NCI-H1105 (cell line): ENCODE measurements around the gene GOLGB1.
"Not testable (repeated sequence)": the region's sequence is repeated elsewhere in the genome, so short reads cannot be mapped to it uniquely, and the experiment has no call there.

ENCODE experiments used
- DNase-seq: peaks from one replicate; lab custom pipeline; 2025; lab: John Stamatoyannopoulos, UW

GOLGB1 gene

GRCh38 chr3:121747976-121748375 is 1.6 kb downstream of the GOLGB1 start:
- DNase-seq, result no peak

DNA sequence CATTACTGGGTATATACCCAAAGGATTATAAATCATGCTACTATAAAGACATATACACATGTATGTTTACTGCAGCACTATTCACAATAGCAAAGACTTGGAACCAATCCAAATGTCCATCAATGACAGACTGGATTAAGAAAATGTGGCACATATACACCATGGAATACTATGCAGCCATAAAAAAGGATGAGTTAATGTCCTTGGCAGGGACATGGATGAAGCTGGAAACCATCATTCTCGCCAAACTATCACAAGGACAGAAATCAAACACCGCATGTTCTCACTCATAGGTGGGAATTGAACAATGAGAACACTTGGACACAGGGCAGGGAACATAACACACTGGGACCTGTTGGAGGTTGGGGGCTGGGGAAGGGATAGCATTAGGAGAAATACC is 6.4 kb downstream of the GOLGB1 start:
- not testable (repeated sequence) for DNase-seq

- no peak for DNase-seq
These were observed 8.6 kb downstream of the GOLGB1 start for GRCh38 chr3:121740896-121741295.

GRCh38 chr3:121739902-121740301 is 9.6 kb downstream of the GOLGB1 start:
- no peak for DNase-seq

GRCh38 chr3:121737644-121738043 is 11.9 kb downstream of the GOLGB1 start:
- DNase-seq, result no peak

DNA sequence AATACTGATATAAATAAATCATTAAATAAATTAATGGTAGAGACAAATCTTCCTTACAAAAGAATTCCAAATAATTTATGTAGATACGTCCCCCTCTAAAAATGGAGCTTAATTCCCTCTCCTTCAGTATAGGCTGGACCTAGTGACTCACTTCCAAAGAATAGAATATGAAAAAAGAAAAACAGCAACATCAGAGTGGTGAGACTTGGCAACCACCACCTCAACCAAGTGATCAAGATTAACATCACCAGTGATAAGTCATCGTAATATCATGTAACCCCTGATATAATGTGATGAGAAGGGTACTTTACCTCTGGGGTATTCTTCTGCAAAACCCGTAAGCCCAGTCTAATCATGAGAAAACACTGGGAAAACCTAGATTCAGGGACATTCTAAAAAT is 13.4 kb downstream of the GOLGB1 start:
- no peak for DNase-seq

DNA sequence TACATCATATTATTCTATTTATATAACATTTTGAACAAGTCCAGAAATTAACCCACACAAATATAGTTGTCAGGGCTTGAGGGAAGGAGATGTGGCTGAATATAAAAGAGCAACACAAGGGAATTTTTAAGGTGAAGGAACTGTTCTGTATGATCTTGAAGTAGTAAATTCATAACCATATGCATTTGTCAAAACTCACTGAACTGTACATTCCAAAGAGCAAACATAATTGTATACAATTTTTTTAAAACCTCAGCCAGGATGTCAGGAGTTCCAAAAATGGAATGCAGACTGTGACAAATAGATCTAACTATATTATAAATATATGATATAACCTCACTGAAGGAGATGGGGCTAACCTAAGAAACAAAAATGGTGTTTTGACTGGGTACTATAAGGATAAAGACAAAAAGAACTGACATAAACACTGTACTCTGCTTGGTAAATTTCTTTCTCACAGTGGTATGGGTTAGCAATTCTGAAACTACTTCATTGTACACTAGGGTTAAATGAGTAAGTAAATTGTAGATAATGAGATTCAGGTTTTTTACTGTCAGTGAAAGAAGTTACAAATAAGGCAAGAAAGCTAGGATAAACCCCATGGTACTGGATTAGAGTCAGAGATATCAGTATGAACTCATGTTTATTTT is 14.4 kb downstream of the GOLGB1 start:
- no peak for DNase-seq

DNA sequence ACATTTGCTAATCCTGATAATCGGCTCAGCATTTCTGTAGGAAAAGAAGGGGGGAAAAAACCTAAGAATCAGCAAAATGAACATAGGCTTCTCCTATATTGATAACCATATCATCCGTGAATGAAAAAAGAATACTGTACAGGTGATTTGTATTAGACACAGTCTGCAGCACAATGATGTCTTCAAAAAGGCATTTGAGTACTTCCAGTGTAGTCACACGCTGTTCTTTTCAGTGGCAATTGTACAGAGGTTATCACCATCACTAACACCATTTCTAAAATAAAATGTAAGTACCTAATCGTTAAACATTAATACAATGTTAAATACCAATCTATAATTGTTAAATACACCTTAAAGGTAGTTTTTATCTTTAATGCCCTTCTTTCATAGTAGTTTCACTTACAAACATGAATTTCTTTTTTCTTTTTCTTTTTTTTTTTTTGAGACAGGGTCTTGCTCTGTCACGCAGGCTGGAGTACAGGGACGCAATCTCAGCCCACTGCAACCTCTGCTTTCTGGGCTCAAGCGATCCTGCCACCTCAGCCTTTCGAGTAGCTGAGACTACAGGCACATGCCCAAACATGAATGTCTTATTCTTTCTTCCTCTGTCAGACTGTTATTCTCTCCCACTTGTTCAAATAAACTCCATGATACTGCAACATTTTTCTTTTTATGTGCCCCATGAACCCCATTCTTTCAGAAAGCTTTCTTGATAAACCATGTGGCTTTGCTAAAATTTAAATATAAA is 18.4 kb downstream of the GOLGB1 start:
- DNase-seq, result no peak

- no peak for DNase-seq
These were observed 25.4 kb downstream of the GOLGB1 start for GRCh38 chr3:121724130-121724529.

DNA sequence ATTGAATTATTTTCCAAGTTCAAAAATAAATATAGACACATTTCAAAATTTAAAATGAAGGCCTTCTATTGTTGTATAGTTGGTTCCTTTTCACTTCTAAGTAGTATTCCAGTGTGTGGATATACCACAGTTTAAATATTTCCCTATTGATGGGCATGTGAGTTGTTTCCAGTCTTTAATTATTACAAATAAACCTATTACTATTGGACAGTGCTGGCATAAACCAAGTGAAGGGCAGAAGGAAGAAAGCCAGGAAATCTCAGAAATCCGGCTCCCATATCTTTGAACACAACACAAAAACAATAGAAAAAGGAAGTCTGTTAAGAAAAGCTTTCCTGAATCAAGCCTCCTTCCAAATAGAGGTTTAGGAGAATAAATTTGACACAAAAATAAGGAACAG is 26.1 kb downstream of the GOLGB1 start:
- no peak for DNase-seq

DNA sequence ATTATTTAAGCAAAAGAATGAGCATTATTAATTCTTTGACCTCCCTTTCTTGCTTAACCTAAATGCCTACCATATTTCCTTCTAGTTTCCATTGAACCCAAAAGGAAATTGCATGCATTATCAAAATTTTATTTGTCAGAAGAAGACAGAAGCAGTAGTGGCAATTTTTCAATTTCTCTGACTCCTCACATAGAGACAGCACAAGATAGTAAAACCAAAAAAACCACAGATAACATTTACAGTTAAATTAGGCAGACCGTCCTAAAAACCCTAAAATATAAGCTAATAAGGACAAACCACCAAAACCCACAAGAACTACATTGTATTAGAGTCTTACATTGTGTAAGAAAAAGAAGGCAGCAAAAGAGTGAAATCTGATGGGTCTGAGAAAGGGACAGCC is 27.1 kb downstream of the GOLGB1 start:
- no peak for DNase-seq

DNA sequence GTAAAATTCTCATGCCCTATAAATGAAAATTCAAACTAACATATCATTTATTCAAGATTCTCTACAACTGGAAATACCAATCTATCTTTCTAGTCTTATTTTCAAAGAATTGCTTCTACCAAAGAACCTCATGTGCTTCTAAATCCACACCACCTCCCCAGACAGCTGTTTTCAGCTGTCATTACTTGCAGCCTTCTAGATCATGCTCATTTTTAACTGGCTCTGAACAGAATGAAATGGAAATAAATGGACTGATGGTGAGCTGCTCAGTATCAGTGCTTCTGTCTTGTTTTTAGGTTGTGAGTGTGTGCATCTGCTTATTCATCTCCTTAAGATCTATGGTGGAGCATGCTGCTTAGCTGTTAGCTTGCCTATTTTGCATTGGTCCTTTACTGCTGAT is 29.4 kb downstream of the GOLGB1 start:
- no peak for DNase-seq

DNA sequence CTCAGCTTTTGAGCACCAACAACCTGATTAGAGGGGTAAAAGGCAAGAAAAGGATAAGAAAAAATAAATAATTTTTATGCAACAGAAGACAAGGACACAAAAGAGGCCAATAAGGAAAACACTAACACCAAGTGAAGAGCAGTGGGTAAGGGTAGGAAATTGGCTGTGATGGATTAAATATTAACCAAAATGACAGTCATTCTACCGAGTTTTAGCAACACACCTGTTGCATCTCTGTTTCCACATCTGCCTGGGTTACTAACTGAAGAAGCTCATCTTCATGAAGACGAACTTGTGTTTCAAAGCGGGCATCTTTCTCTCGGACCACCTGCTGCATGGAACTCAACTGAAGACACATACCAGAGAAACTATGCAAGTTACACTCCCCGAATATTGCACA is 30.1 kb downstream of the GOLGB1 start:
- DNase-seq, result no peak

- DNase-seq, result no peak
These were observed 31.2 kb downstream of the GOLGB1 start for GRCh38 chr3:121718205-121718846.

GRCh38 chr3:121710347-121710746 is 39.2 kb downstream of the GOLGB1 start:
- no peak for DNase-seq

DNA sequence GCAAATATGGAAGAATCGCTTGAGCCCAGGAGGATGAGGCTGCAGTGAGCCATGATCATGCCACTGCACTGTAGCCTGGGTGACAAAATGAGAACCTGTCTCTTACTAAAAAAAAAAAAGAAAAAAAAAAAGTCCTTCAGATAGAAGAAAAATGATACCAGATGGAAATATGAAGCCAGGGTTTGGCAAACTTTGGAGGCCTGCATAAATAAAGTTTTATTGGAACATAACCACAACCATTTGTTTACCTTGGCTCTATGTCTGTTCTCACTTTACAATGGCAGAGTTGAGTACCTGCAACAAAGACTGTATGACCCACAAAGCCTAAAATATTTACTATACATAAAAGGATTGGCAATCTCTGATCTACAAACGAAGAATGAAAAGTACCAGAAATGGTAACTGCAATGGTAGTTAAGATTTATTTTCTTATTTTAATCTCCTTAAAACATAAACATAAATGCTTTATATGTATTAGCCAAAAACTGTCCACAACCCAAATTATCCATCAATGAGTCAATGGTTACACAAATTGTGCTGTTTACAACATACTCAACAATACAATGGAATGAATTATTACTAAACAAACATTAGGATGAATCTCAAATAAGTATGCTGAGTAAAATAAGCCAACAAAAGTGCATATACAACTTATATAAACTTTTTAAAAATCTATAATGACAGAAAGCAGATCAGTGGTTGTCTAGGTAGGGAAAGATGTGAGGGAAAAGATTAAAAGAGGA is 41.8 kb downstream of the GOLGB1 start:
- no peak for DNase-seq

- no peak for DNase-seq
These were observed 44.0 kb downstream of the GOLGB1 start for GRCh38 chr3:121705541-121705940.

DNA sequence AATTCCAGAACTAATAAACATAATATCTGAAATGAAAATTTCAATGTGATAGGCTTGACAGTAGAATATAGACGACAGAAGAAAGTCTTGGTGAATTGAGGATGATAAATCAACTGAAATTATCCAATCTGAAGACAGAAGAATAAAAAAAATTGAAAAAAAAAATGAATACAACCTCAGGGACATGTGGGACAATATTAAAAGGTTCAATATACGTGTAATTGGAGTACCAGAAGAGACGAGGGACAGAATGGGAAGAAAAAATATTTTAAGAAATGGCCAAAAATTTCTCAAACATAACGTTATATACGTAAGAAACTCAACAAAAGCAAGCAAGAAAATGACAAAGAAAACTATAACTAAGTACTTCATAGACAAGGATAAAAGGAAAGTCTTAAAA is 45.6 kb downstream of the GOLGB1 start:
- no peak for DNase-seq

GRCh38 chr3:121698901-121699300 is 50.6 kb downstream of the GOLGB1 start:
- DNase-seq, result no peak

DNA sequence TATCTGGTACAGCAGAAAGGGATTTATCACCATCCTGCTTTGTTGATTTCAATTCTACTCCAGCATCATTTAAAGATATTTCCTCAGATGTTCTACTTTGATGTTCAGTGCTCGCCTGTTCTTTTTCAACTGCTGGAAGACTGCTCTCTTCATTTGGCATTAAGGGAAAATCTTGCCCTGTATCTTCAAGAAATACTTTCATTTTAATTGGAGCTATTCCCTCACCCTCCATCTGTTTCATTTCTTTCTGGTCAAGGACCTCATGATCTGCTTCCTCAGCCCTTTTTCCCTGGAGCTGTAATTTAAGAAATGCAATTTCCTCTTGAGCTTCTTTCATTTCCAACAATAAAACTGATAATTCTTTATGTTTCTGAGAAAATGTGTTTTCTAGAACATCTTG is 51.1 kb downstream of the GOLGB1 start:
- DNase-seq, result no peak

DNA sequence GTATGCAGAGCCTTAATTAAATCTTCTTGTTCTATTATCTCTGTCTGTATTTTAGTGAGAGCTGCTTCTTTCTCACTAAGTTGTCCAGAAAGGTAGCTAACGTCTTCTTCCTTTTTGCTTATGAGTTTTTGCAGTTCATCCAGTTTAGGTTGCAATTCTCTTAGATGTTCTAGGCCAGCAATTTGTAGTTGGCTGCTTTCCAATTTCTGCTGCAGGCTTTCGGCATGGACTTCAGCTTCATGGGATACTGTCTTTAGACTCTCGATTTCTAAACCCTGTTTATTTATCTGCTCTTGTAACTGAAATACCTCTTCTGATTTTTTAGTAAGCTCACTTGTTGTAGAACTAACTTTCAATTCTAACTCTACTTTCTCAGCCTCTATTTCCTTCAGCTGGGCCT is 53.4 kb downstream of the GOLGB1 start:
- no peak for DNase-seq

DNA sequence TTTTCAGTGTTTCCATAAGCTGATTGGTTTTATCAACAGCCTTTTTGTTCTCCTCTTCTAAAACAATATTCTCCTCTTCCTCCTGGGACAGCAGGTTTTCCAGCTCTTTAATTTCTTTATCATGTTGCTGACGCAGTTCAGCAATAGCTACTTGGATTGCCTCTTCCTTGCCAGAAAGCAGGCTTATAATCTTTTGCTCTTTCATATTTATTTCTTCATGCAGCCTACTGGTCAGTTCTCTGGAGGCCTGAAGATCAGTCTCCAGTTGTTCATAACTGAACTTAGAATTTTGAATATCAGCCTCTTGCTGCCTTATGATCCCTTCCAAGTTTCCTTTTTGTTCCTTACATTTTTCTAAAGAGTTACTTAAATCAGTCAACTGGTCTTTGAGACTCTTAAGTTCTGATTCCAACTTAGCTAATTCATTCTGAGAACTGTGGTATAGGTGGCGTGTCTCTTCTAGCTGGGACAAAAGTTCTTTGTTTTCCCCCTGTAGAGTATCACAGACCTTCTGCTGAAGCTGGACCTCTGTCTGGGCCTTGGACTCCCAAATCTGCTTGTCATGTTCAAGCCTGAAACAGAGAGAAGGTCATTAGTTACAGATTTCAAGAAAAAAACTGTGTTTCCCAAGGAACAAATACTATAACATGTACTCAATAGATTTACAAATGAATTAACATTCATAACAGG is 57.4 kb downstream of the GOLGB1 start:
- DNase-seq, result no peak
